ELF-1 (cell line): ENCODE data around the gene WASHC4.
"Not testable (repeated sequence)": the region's sequence is repeated elsewhere in the genome, so short reads cannot be mapped to it uniquely, and the experiment has no call there.

ENCODE experiments used
- DNase-seq: peaks from one replicate; pipeline ENCODE4 v3.0.0-alpha.2; 2016; ENCODE audit warnings: low read depth, low spot score

Gene WASHC4

GRCh38 chr12:105167346-105167745 lies 59.8 kb downstream of the WASHC4 start:
- no peak for DNase-seq

- DNase-seq, result no peak
Measured at GRCh38 chr12:105168006-105168405, 60.5 kb downstream of the WASHC4 start.

- DNase-seq, result no peak
Measured at GRCh38 chr12:105170139-105170538, 62.6 kb downstream of the WASHC4 start.

- DNase-seq, result no peak
Measured at GRCh38 chr12:105171691-105172436, 64.3 kb downstream of the WASHC4 start.

- DNase-seq, result no peak
Measured at GRCh38 chr12:105175397-105175990, 68.0 kb downstream of the WASHC4 start.

GRCh38 chr12:105177208-105177607 lies 69.7 kb downstream of the WASHC4 start:
- DNase-seq, result no peak

GRCh38 chr12:105179114-105179513 lies 71.6 kb downstream of the WASHC4 start:
- not testable (repeated sequence) for DNase-seq

- DNase-seq, result not testable (repeated sequence)
Measured at GRCh38 chr12:105183406-105183805, 75.9 kb downstream of the WASHC4 start.

GRCh38 chr12:105183976-105184375 lies 76.4 kb downstream of the WASHC4 start:
- not testable (repeated sequence) for DNase-seq

GRCh38 chr12:105189293-105189692 lies 81.8 kb downstream of the WASHC4 start:
- DNase-seq, result no peak

- no peak for DNase-seq
Measured at GRCh38 chr12:105190530-105190929, 83.0 kb downstream of the WASHC4 start.

- no peak for DNase-seq
Measured at GRCh38 chr12:105192624-105193225, 85.2 kb downstream of the WASHC4 start.

- DNase-seq, result no peak
Measured at GRCh38 chr12:105194947-105195346, 87.4 kb downstream of the WASHC4 start.

GRCh38 chr12:105196090-105196489 lies 88.6 kb downstream of the WASHC4 start:
- no peak for DNase-seq

- no peak for DNase-seq
Measured at GRCh38 chr12:105198961-105199360, 91.4 kb downstream of the WASHC4 start.

GRCh38 chr12:105200385-105200784 lies 92.9 kb downstream of the WASHC4 start:
- DNase-seq, result no peak

- DNase-seq, result no peak
Measured at GRCh38 chr12:105201299-105201698, 93.8 kb downstream of the WASHC4 start.

- no peak for DNase-seq
Measured at GRCh38 chr12:105202202-105202601, 94.7 kb downstream of the WASHC4 start.

GRCh38 chr12:105204127-105204526 lies 96.6 kb downstream of the WASHC4 start:
- DNase-seq, result no peak

GRCh38 chr12:105204916-105205315 lies 97.4 kb downstream of the WASHC4 start:
- DNase-seq, result no peak

- no peak for DNase-seq
Measured at GRCh38 chr12:105205322-105206048, 98.0 kb downstream of the WASHC4 start.

GRCh38 chr12:105206686-105207374 lies 99.3 kb downstream of the WASHC4 start:
- DNase-seq, result no peak
